Head of caudate nucleus (tissue), 42 donors: ENCODE measurements around the gene LTA.
"Not testable (repeated sequence)": the region's sequence is repeated elsewhere in the genome, so short reads cannot be mapped to it uniquely, and the experiment has no call there.

ENCODE experiments used
- DNase-seq, 42 donors: peaks; one replicate each; pipeline versions ENCODE4 v3.0.0 to v3.0.0-alpha.2; 2020 to 2021; ENCODE audit warnings: mixed read lengths in 7 of 42
- intact Hi-C: fragments of 100-400 bp; cut with DNase I; formaldehyde crosslinking; loops from one replicate; pipeline ENCODE4 v1.15.0; 2022

The LTA gene

DNA sequence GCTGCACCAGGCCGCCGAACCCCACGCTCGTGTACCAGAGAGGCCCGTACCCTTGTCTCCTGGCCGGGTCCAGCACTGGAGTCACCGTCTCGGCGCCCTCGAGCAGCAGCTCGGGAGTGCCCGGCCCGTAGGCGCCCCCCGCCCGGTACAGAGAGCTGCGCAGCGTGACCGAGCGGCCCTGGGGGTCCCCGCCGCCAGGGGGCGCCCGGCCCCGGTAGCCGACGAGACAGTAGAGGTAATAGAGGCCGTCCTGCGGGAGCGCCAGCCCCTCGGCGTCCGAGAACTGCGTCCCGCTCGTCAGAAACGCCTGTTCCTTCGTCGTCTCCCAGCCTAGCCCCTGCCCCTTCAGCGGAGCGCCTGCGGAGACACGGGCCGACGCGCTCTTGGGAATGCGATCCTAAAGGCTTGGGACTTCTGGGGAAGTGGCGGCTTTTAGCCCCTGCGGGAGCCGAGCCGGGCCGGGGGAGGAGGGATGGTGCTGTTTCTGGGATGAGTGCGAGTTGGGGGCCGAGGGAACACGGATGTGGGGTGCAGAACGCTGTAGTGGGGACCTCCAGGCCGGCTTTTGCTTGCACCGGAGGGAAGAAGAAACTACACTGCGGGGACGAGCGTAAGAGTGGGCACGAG is 8.8 kb downstream of the LTA start:
- intact Hi-C loops: no loop called here
- DNase-seq: peak; percentile 67 to 95 (median 89)

DNA sequence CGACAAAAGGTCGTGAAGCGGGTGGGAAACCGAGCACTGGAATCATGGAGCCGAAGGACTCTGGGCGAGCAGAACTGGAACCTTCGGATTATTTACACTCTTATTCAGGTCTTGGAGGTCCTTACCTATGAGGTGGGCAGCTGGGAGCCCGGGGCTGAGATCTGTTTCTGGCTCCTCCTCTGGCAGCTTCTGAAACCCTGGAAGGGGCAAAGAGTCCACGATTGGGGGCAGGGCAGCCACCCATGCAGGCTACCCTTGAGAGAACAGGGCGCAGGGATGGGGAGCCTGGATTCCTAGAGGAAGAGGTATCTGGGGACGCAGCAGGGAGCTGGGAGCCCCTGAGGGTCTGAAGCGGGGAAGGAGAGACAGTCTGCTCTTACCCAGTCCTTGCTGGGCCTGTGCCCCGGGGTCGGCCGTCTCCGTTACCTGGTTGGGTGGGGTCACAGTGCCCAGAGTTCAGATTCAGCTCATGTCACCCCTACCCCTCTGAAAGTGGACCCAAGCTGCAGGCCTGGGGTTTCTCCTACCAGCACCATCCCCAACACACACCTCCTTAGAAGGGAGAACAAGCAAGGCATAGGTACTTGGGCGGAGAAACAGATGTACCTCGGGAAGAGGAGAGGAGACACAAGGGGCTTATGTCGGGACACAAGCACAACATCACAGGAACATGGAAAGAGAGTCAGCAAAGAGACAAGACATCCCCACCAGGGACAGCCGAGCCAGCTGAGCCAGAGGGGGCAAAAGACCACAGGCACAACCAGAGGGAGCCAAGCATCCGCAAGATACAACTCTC is 9.5 kb downstream of the LTA start:
- intact Hi-C loops: no loop called here

DNA sequence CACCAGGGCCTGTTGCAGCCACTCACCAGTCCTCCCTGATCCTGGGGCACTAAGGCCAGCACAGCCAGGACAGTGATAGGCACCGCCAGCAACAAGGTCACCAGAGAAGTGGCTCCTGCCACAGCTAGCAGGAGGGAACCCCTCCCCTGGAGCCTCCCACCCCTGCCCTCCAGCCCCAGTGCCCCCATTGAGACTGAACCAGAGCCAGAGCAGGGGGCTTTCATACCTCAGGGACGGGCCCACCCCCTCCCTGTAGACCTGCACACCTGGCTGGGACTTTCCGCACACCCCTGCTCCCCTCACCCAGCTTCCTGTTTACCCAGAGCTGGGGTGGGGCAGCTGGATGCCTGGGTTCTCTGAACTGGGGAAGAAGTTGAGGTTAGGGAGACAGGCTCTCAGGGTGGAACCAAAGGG is 10.1 kb downstream of the LTA start, which contains the start of gene LTB:
TSS of gene LTB (minus strand) at position 195 of the 414 bp plus-strand sequence. CDS start at position 188, 7 bp downstream.
- intact Hi-C loops: no loop called here
- DNase-seq: no peak

More for the DNA sequence above, 9.5 kb downstream of the LTA start:
- peak in 25 of 42 donors; percentile 12 to 62 (median 28) for DNase-seq

DNA sequence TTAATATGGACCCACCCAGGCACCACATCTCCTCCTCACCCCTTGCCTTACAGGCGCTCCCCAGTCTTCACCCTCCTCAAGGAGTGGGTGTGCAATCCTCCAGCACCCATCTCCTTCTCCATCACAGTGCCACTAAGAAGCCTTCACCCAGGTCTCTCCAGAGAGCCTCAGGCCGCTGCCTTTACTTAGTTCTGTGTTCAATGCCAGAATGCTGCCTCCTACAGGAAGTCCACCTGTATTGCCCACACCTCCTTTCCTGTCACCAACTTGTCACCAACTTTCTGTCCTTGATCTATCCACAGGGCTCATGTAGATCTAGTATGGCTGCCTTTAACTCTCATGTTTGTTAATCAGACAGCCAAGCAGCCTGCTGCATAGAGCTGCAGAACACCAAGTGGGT is 13.4 kb downstream of the LTA start:
- intact Hi-C loops: no loop called here
- DNase-seq: no peak

DNA sequence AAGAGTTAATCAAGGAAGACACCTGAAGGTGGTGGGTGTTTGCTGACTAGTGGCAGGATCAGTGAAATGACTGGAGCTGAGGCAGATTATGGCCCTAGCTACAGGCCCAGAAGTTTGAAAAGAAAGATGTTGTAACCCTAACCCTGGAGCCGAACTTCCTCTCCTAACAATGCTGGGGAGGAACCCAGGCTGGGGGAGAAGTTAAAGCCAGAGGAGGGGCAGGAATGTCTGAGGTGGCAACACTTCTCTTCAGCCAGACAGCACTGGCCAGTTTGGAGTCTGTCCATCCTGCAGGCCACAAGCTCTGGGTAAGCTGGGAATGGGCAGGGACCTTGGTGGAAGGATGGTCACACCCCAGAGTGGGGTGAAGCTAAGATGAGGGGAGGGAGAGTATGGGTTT is 13.9 kb downstream of the LTA start, which contains the start of gene LST1:
TSS of gene LST1 (plus strand) at position 270 of the 400 bp plus-strand sequence. CDS start 1,023 bp downstream, outside the sequence.
- intact Hi-C loops: no loop called here
- peak in 6 of 42 donors; percentile 17 to 30 (median 22) for DNase-seq

DNA sequence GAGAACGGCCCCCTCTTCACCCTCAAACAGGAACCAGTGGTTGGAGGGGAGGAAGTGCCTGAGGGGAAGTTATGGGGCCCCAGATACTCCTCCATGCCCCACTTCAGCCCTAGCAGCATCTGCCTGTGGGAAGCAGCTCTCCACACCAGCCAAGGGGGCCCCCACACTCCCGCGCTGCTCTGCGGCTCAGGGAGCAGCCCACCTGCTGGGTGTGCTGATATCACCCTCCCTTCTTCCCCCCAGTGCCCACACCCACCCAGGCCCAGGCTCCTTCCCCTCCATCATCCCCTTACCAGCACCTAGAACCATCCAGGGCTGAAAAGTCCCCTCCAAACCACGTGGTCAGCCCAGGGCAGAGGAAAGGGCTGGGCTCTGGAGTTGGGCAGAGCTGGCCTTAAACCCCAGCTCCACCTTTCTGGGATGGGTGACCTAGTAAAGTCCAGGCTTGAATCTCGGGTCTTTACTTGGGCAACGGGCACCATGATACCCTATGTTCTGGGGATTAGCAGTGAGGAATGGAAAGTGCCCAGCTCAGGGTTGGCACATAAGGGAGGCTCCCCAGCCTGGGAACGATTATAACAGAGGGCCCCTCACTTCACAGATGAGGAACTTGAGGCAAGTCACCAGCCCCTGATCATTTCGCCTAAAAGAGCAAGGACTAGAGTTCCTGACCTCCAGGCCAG is 14.7 kb downstream of the LTA start:
- DNase-seq: peak in 13 of 42 donors; percentile 13 to 51 (median 27)
- intact Hi-C loops: no loop called here

DNA sequence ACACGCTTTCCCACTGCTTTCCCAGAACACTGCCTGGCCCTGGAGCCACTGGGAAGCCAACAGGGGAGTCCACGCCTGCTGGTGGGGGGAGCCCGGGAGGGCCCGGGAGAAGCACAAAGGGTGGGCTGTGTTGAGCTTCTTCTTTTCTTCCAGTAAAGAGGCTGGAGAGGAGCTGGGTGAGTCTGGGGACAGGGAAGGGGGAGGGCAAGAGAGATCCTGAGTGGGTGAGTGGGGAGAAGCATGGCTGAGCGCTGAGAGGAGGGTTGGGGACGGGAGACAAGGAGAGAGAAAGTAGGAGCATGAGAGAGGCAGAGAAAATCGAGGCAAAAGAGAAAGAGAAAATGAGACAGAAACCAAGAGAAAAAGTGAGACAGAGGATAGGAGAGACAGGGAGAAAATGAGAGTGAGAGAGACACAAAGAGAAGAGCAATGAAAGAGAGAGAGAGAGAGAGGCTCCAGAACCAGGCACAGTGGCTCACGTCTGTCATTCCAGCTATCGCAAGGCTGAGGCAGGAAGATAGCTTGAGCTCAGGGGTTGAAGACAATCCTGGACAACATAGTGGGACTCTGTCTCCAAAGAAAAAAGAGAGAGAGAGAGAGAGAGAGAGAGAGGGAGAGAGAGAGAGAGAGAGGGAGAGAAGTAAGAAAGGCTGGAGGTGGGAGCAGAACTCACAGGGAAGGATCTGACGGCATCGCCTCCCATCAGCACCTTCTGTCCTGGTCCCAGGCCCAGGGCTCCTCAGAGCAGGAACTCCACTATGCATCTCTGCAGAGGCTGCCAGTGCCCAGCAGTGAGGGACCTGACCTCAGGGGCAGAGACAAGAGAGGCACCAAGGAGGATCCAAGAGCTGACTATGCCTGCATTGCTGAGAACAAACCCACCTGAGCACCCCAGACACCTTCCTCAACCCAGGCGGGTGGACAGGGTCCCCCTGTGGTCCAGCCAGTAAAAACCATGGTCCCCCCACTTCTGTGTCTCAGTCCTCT is 16.0 kb downstream of the LTA start:
- no peak for DNase-seq
- intact Hi-C loops: no loop called here

DNA sequence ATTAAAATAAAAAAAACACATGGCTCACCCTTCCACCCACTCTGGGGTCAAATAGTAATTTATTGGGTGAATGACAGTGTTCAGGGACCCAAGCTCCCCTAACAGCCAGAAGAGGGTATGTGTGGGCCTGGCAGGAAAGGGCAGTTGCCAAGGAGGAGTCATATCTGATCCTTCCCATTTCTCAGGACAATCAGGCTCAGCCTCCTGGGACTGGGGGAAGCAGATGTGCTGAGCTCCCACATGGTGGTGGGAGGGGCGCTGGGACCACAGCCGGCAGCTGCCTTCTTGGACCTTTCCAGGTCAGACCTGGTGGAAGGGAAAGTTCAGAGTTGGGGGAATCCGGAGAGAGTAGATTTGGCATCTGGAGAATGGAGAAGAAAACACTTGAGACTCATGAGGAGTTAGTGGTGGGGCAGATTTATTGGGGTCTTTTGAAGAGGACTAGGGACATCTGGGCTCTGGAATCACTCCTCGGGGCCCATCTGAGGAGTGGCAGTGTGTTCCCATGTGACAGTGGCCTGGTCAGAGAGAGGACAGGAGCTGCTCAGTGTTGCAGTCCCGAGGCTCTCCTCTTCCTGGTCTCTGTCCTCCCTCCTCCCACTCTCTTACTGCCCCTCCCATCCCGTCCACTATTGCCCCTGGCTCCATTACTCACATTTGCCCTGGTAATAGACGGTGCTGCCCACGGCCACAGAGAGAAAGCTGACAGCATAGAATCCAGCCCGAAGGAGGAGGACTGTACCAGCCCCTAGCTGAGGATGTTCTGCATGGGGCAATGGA is 17.0 kb downstream of the LTA start:
- intact Hi-C loops: no loop called here
- DNase-seq: no peak

DNA sequence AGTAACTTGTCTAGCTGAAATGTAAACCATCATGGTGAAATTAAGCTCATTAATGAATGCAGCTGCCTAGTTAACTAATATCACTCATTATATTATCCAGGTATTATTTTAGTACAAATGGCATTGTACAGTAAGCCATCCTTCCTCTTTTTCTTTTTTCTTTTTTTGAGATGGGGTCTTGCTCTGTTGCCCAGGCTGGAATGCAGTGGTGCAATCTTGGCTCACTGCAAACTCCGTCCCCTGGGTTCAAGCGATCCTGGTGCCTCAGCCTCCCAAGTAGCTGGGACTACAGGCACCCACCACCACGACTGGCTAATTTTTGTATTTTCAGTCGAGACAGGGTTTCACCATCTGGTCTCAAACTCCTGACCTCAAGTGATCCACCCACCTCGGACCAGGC is 18.6 kb downstream of the LTA start:
- intact Hi-C loops: not testable (repeated sequence)

DNA sequence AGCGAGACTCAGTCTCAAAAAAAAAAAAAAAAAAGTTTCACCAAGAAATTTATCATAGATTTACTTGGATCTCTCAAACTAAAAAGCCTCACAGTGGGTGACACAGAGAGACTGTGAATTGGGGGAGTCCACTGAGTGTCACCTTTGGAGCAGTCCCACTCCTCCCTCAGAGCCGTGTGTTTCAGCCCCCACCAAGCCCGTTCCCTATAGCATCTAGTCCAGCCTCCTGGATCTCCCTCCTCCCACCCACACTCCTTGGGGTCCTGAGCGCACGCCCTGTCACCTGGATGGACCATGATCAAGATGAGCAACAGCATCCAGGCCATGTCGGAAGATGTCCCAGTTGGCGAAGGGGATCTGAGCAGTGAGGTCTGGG is 20.3 kb downstream of the LTA start:
- intact Hi-C loops: no loop called here
- DNase-seq: no peak

More for the DNA sequence above, 18.6 kb downstream of the LTA start:
- not testable (repeated sequence) for DNase-seq

DNA sequence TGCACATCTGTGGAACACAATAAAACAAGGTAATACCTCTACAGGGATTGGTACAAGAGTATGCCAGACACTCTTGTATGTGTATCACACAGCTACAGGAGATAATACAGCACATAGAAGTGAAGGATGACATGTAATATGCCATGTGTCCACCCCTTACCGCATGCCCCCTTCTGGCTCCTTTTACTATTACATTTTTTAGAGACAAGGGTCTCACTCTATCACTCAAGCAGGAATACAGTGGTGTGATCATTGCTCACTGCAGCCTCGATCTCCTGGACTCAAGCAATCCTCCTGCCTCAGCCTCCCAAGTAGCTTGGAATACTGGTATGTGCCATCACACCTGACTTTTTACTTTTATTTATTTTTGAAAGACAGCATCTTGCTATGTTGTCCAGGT is 24.9 kb downstream of the LTA start:
- intact Hi-C loops: no loop called here
- no peak for DNase-seq

DNA sequence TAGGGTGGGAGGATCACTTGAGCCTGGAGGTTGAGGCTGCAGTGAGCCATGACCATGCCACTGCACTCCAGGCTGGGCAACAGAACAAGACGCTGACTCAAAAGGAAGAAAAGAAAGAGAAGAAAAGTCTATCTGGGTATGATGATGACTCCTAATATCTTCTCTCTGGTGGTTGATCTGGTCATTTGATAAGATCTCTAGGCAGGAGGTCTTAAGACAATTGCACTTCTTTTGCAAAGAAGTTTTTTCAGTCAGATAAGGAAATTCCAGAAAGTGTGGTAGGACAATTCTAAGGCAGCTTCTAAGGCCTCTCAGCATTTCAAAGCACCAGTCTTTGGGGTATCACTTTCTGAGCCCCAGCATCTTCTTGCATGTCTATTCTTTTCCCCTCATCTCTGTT is 35.2 kb downstream of the LTA start:
- no peak for DNase-seq
- intact Hi-C loops: no loop called here

DNA sequence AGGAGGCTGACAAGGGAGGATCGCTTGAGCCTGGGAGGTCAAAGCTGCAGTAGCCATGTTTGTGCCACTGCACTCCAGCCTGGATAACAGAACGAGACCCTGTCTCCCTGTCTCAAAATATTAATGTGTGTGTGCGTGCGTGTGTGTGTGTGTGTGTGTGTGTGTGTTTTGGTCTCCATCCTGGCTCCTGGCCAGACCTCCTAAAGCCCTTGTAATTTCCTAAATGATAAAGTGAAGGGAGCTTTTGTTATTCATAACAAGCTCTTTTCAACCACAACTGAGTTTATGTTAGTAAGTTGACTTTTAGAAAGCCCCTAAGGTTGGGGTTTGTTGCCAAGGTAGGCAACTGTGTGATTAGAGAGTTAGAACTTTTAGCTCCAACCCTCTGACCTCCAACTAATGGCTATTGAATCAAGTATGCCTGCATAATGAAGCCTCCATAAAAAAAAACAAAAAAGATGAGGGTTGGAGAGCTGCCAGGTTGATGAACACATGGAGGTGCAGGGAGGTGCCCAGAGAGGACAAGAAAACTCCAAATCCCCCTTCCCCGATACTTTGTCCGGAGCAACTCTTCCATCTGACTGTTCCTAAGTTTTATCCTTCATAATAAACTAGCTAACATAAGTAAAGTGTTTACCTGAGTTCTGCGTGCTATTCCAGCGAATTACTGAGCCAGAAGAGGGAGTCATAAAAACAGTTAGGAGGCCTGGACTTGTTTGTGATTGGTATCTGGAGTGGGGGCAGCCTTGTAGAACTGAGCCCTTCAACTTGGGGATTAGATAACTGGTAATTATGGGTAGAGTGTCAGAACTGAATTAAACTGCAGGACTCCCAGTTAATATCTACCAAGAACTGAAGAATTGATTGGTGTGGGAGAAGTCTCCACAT is 37.7 kb downstream of the LTA start:
- DNase-seq: no peak
- intact Hi-C loops: no loop called here

DNA sequence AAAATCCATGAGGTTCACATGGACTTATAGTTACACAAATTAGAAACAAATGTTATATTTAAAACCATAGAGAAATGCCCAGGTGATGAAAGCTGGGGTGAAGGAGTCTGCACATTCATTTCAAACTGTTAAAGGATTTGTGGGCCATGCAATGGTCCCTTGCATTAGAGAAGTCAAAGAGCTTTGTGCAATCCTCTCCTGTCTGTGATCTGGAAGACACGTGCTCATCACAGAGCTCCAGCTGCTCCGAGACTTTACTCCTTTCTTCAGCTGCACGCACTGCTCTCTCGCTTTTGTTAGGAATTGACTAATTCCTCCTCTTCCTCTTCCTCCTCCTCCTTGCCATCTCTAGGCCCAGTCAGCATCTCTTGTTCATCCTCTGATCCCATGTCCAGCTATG is 38.9 kb downstream of the LTA start:
- intact Hi-C loops: no loop called here
- no peak for DNase-seq

DNA sequence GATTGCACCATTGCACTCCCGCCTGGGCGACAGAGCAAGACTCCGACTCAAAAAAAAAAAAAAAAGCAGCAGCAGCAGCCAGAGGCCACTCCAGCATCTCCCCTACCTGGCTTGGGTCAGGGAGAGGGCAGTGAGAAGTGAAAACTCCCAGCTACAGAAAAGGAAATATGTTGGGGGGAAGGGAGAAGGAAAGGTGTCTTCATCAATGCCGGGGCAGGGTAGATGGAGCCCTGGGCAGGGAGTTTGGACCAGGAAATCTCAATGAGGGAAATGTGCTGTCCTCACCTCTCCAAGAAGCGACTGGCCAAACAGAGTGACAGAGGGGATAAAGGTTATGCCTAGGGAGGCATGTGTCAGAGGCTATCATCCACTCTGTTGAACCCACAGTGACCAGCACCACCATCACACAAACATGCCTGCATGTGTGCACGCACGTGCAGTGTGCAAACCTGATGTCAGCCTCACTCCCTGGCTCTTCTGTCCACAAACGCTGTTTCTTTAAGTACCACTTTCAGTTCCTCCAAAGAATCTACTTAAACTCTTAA is 42.1 kb downstream of the LTA start:
- peak in 4 of 42 donors; percentile 20 to 38 (median 30) for DNase-seq
- intact Hi-C loops: no loop called here

DNA sequence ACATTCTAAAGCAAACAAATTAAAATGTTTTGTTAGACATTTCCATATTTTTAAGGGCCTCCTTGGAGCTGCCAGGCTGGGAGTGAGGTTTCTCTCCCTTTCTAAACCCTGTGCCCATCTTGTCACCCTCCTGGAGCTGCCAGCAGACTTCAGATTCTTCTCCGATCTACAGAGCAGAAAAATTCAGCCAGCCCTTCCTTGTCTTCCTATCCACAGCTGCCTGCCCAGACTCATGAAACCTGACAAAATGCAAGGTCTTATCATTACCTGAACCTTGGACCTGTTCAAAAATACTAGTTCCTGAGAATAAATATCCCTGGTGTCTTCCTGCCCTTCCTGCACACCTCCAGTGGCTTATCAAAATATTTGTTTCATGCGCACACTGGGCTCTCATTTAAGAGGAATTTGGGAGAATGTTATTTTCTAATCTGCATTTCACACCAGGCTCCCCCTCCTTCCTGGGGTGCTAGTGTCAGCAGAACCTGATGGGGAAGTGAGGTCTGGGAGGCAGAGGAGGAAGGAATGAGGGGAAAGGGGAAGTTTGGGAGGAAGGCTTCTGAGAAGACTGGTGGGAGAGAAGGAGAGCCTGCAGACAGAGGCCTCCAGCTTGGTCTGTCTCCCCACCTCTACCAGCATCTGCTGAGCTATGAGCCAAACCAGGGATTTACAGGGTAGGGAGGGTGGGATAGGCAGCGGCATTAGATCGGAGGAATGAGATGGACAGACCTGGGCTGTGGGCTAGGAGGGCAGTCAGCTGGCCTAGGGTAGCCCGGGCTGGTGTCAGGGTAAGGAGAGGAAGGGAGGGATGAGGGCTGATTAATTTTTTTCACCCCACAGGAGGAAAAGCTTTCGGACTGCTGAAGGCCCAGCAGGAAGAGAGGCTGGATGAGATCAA is 42.8 kb downstream of the LTA start, which contains the start of gene AIF1:
TSS of gene AIF1 (plus strand) at position 551 of the 895 bp plus-strand sequence. CDS start at position 647, 96 bp downstream.
- intact Hi-C loops: no loop called here
- DNase-seq: peak in 1 of 42 donors; percentile 25
